Natural killer cell (primary cell): ENCODE measurements around the gene MAP3K8. TPM values are rescaled to one million over a fixed set of nuclear protein-coding genes. Genes with fewer than 3 reads are reported as not detected.
"Not testable (repeated sequence)": the region's sequence is repeated elsewhere in the genome, so short reads cannot be mapped to it uniquely, and the experiment has no call there.

Experiments used
- ATAC-seq, 3 donors: fragments of 150-1000 bp in 2 of 3; fragments of 200-7000 bp in 1 of 3; cut with Tn5 transposase; 1 replicate in 1 of 3; 2 replicates in 2 of 3; pipeline ENCODE4 v1.10.0; 2021; ENCODE audit warnings: mild to moderate bottlenecking in 2 of 3, moderate library complexity in 2 of 3
- DNase-seq, 2 donors: peaks; one replicate each; pipeline versions ENCODE4 v3.0.0 to v3.0.0-alpha.2; 2013 to 2021; ENCODE audit warnings: mixed read lengths in 1 of 2
- H3K27ac ChIP-seq: one replicate; pipeline ENCODE4 v1.5.1; 2013; ENCODE audit warnings: mild to moderate bottlenecking, low read length
- H3K27me3 ChIP-seq: one replicate; pipeline ENCODE4 v1.6.1; 2013; ENCODE audit warnings: low read length; ENCODE audit not compliant: control insufficient read depth, insufficient read depth
- H3K36me3 ChIP-seq: one replicate; pipeline ENCODE4 v1.6.1; 2013; ENCODE audit warnings: low read length; ENCODE audit not compliant: control insufficient read depth, insufficient read depth
- H3K4me1 ChIP-seq: one replicate; pipeline ENCODE4 v1.6.1; 2013; ENCODE audit warnings: low read length; ENCODE audit not compliant: control insufficient read depth, insufficient read depth
- H3K4me3 ChIP-seq: one replicate; pipeline ENCODE4 v1.5.1; 2013; ENCODE audit warnings: low read length
- H3K9me3 ChIP-seq: one replicate; pipeline ENCODE4 v1.6.1; 2013; ENCODE audit warnings: low read length; ENCODE audit not compliant: control insufficient read depth, insufficient read depth
- H3K27ac Mint-ChIP-seq, 2 donors: one replicate each; pipeline ENCODE4 v1.8.0; 2022; ENCODE audit warnings: mild to moderate bottlenecking in 2 of 2, mixed read lengths in 2 of 2, moderate library complexity in 1 of 2
- H3K27me3 Mint-ChIP-seq, 2 donors: one replicate each; pipeline ENCODE4 v1.8.0; 2022; ENCODE audit warnings: low read depth in 2 of 2, mixed read lengths in 2 of 2
- H3K36me3 Mint-ChIP-seq: one replicate; pipeline ENCODE4 v1.8.0; 2022; ENCODE audit warnings: mixed read lengths
- H3K4me1 Mint-ChIP-seq, 2 donors: one replicate each; pipeline ENCODE4 v1.8.0; 2022; ENCODE audit warnings: mixed read lengths in 2 of 2
- H3K4me3 Mint-ChIP-seq: one replicate; pipeline ENCODE4 v1.8.0; 2022; ENCODE audit warnings: mild to moderate bottlenecking, moderate library complexity, mixed read lengths
- H3K9me3 Mint-ChIP-seq, 2 donors: one replicate each; pipeline ENCODE4 v1.8.0; 2022; ENCODE audit warnings: mixed read lengths in 2 of 2
- CTCF ChIP-seq: fragments of 200-600 bp; IDR thresholded peaks from one replicate; pipeline ENCODE4 v1.8.0; 2022; ENCODE audit warnings: antibody characterized with exemption
- WGBS: methylation state at CpG from one replicate; pipeline ENCODE4 v1.1.7; 2013; ENCODE audit warnings: missing lambda C conversion rate; ENCODE audit not compliant: insufficient coverage; 5-methylcytosine and 5-hydroxymethylcytosine counted together
- intact Hi-C: fragments of 100-400 bp; cut with micrococcal nuclease; formaldehyde crosslinking; loops from one replicate; pipeline ENCODE4 v1.14.2; 2022
- total RNA-seq, 4 donors: library from RNA; stranded (reverse); fragments of 120-200 nt in 1 of 4; gene quantifications; one replicate each; pipeline versions ENCODE4 v1.2.3 to v1.2.4, GENCODE V29; 2013 to 2022

The MAP3K8 gene
- total RNA-seq, 3 donors from 2014 or later (not counting 1 experiment from before 2014, with no cell fraction given) = 200 to 244 (median 236) TPM

- Mint-ChIP-seq H3K36me3 (no peaks in the 10 kb centered on the region), H3K27ac (no peak overlapping the region), H3K27me3 (no peaks in the 10 kb centered on the region), H3K9me3 (no peaks in the 10 kb centered on the region), H3K4me3 (no peak overlapping the region), H3K4me1 (peaks cover 14 to 36% of the 10 kb centered on the region in 2 donors)
- Histone ChIP-seq H3K27me3 (no peaks in the 10 kb centered on the region), H3K36me3 (no peaks in the 10 kb centered on the region), H3K27ac (peak overlapping the region; percentile 40), H3K4me3 (no peak overlapping the region), H3K4me1 (peaks cover 24% of the 10 kb centered on the region), H3K9me3 (no peaks in the 10 kb centered on the region)
- intact Hi-C loops = no loop called here
- DNase-seq = no peak
- TF ChIP-seq CTCF = no peak
- ATAC-seq = no peak
- 71% methylated on average over 8 of the region's 8 CpGs for WGBS
Measured at GRCh38 chr10:30422981-30423654, 10.9 kb upstream of the MAP3K8 start.

- H3K4me3 Mint-ChIP-seq, H3K9me3 ChIP-seq, H3K27me3 Mint-ChIP-seq, intact Hi-C loops, H3K9me3 Mint-ChIP-seq, H3K36me3 ChIP-seq, H3K4me3 ChIP-seq, H3K27me3 ChIP-seq, ATAC-seq, H3K27ac Mint-ChIP-seq, DNase-seq, H3K36me3 Mint-ChIP-seq, H3K27ac ChIP-seq: not testable (repeated sequence)
- 60% methylated on average over 3 of the region's 6 CpGs for WGBS
- peaks cover 7 to 32% of the 10 kb centered on the region in 2 donors for H3K4me1 Mint-ChIP-seq
- peaks cover 18% of the 10 kb centered on the region for H3K4me1 ChIP-seq
Measured at GRCh38 chr10:30423655-30424275, 10.2 kb upstream of the MAP3K8 start.

- H3K4me1 ChIP-seq = peaks cover 17% of the 10 kb centered on the region
- H3K4me1 Mint-ChIP-seq = peaks cover 0 to 21% of the 10 kb centered on the region in 2 donors
Measured at GRCh38 chr10:30425336-30426075, 8.5 kb upstream of the MAP3K8 start.

More at GRCh38 chr10:30425336-30426075, 8.5 kb upstream of the MAP3K8 start:
- Histone ChIP-seq H3K4me3 (no peak overlapping the region), H3K9me3 (no peaks in the 10 kb centered on the region), H3K36me3 (no peaks in the 10 kb centered on the region), H3K27me3 (no peaks in the 10 kb centered on the region), H3K27ac (no peak overlapping the region)
- H3K27ac Mint-ChIP-seq = no peak overlapping the region
- no peak for ATAC-seq
- H3K9me3 Mint-ChIP-seq = no peaks in the 10 kb centered on the region
- no peak for DNase-seq
- WGBS = 91% methylated on average over 3 of the region's 4 CpGs
- intact Hi-C loops = no loop called here
- no peaks in the 10 kb centered on the region for H3K36me3 Mint-ChIP-seq
- no peaks in the 10 kb centered on the region for H3K27me3 Mint-ChIP-seq
- no peak overlapping the region for H3K4me3 Mint-ChIP-seq
- no peak for TF ChIP-seq CTCF
